GM12878 (cell line): ENCODE data around the gene FEV. TPM values are rescaled to one million over a fixed set of nuclear protein-coding genes. Genes with fewer than 3 reads are reported as not detected.
"Not testable (repeated sequence)": the region's sequence is repeated elsewhere in the genome, so short reads cannot be mapped to it uniquely, and the experiment has no call there.

ENCODE experiments used
- ATAC-seq: fragments of 200-7000 bp; cut with Tn5 transposase; 3 replicates; pipeline ENCODE4 v1.9.1; 2020; ENCODE audit warnings: mild to moderate bottlenecking, moderate library complexity
- BruUV-seq: library from RNA; stranded (reverse); fragments of 400-500 nt; replicated peaks from 2 replicates; lab custom pipeline; 2021; lab: Mats Ljungman, UMichigan
- CTCF ChIA-PET: fragments of 300-600 bp; sonication (Branson Sonifier 250); formaldehyde crosslinking; extraction: SDS; loops from one replicate; lab custom pipeline; 2021; ENCODE audit warnings: inconsistent platforms; lab: Yijun Ruan, JAX
- POLR2A ChIA-PET: fragments of 350-600 bp; formaldehyde crosslinking; extraction: SDS; loops from one replicate; lab custom pipeline; 2021; ENCODE audit warnings: inconsistent platforms; lab: Charles Lee
- RAD21 ChIA-PET: fragments of 300-600 bp; sonication (Branson Sonifier 250); formaldehyde crosslinking; loops from one replicate; lab custom pipeline; 2023; ENCODE audit warnings: antibody characterized with exemption; ENCODE audit not compliant: unreplicated experiment; lab: Charles Lee
- SMC1A ChIA-PET: fragments of 300-600 bp; sonication (Branson Sonifier 250); formaldehyde crosslinking; loops from one replicate; lab custom pipeline; 2023; ENCODE audit not compliant: unreplicated experiment, uncharacterized antibody; lab: Charles Lee
- DNase-seq: peaks from one replicate; pipeline ENCODE4 v3.0.0-alpha.2; 2011; ENCODE audit warnings: low read depth, low spot score
- FAIRE-seq: peaks from 3 replicates; lab custom pipeline; 2011; peaks lifted over from hg19 to GRCh38; lab: Jason Lieb, UNC
- H2AFZ ChIP-seq: 2 replicates; pipeline ENCODE4 v1.6.0; 2011; ENCODE audit warnings: low read depth, low read length, control low read depth; ENCODE audit not compliant: control insufficient read depth
- H3K27ac ChIP-seq: 2 replicates; pipeline ENCODE4 v1.5.1; 2011; ENCODE audit warnings: control low read depth; ENCODE audit not compliant: control insufficient read depth, insufficient read depth
- H3K27me3 ChIP-seq, 2 experiments: replicated peaks in 1 of 2; 2 replicates each; pipeline versions ENCODE4 v1.6.0 to v1.6.1; 2011; ENCODE audit warnings: low read length in 1 of 2; ENCODE audit not compliant: control insufficient read depth in 2 of 2, insufficient read depth in 2 of 2
- H3K36me3 ChIP-seq, 2 experiments: 2 replicates each; pipeline ENCODE4 v1.5.1; 2011; ENCODE audit warnings: low read length in 1 of 2; ENCODE audit not compliant: control insufficient read depth in 2 of 2, insufficient read depth in 2 of 2
- H3K4me1 ChIP-seq: 2 replicates; pipeline ENCODE4 v1.6.1; 2011; ENCODE audit warnings: mild to moderate bottlenecking, low read length, moderate library complexity, mixed read lengths; ENCODE audit not compliant: control insufficient read depth, insufficient read depth
- H3K4me2 ChIP-seq: 2 replicates; pipeline ENCODE4 v1.6.0; 2011; ENCODE audit warnings: control low read depth; ENCODE audit not compliant: control insufficient read depth, insufficient read depth
- H3K4me3 ChIP-seq: fragments of 200-600 bp; sonication (generic); 2 replicates; pipeline ENCODE4 v1.5.1; 2016
- H3K79me2 ChIP-seq: 2 replicates; pipeline ENCODE4 v1.6.0; 2011; ENCODE audit warnings: low read length; ENCODE audit not compliant: control insufficient read depth, insufficient read depth
- H3K9ac ChIP-seq: 2 replicates; pipeline ENCODE4 v1.8.0; 2011; ENCODE audit warnings: low read length, control low read depth, mixed read lengths; ENCODE audit not compliant: control insufficient read depth, insufficient read depth
- H3K9me3 ChIP-seq: replicated peaks from 3 replicates; pipeline ENCODE4 v1.5.1; 2011; ENCODE audit warnings: mild to moderate bottlenecking, low read length; ENCODE audit not compliant: control insufficient read depth, insufficient read depth
- H4K20me1 ChIP-seq: 2 replicates; pipeline ENCODE4 v1.6.0; 2011; ENCODE audit not compliant: control insufficient read depth, insufficient read depth
- WGBS: methylation state at CpG from one replicate; pipeline ENCODE4 v1.1.6; 2016; ENCODE audit warnings: low lambda C conversion rate; ENCODE audit not compliant: insufficient replicate concordance, insufficient coverage; ENCODE audit errors: missing lambda C conversion rate; 5-methylcytosine and 5-hydroxymethylcytosine counted together
- in situ Hi-C: fragments of 300-500 bp; cut with MboI; formaldehyde crosslinking; loops from 9 replicates; pipeline ENCODE4 v1.14.3; 2018; ENCODE audit warnings: mixed read lengths
- intact Hi-C: fragments of 100-400 bp; cut with micrococcal nuclease; formaldehyde crosslinking; loops from one replicate; pipeline ENCODE4 v1.14.2; 2022; ENCODE audit not compliant: unreplicated experiment
- microRNA counts: library from miRNA; unstranded; fragments of <30 nt; microRNA quantifications from one replicate; lab custom pipeline; 2016
- microRNA-seq: library from miRNA; unstranded; fragments of <30 nt; microRNA quantifications from one replicate; pipeline ENCODE4, GENCODE V29; 2018
- polyA plus RNA-seq, 11 experiments: library from polyadenylated mRNA; depleted of rRNA in 4 of 11; unstranded in 6 of 11; stranded (reverse) in 5 of 11; fragments of >200 nt; fragmentation: Nextera tagmentation in 4 of 11; fragmentation: Illumina TruSeq in 1 of 11; extraction: Ambion mirVana in 4 of 11; extraction: Trizol in 1 of 11; gene quantifications; 1 replicate in 1 of 11; 2 replicates in 10 of 11; pipeline versions ENCODE4 v1.2.1 to v1.2.3, GENCODE V29; 2011 to 2016; ENCODE audit warnings: inconsistent platforms in 2 of 11, missing spikeins in 2 of 11, low read depth in 1 of 11
- small RNA-seq: library from RNA; depleted of rRNA; stranded (forward); fragments of <200 nt; gene quantifications from one replicate; pipeline ENCODE3, GENCODE V24; 2014
- total RNA-seq, 4 experiments: library from RNA; depleted of rRNA in 3 of 4; stranded (reverse); fragments of >200 nt in 3 of 4; fragmentation: Illumina TruSeq in 1 of 4; extraction: Trizol in 1 of 4; gene quantifications; 2 replicates each; pipeline versions ENCODE4 v1.2.1 to v1.2.3, GENCODE V29; 2013 to 2021

FEV gene
- total and polyA plus RNA-seq, 10 of the 15 experiments (the other 5 are each of a cell fraction or from before 2014, with no cell fraction given): not detected

DNA sequence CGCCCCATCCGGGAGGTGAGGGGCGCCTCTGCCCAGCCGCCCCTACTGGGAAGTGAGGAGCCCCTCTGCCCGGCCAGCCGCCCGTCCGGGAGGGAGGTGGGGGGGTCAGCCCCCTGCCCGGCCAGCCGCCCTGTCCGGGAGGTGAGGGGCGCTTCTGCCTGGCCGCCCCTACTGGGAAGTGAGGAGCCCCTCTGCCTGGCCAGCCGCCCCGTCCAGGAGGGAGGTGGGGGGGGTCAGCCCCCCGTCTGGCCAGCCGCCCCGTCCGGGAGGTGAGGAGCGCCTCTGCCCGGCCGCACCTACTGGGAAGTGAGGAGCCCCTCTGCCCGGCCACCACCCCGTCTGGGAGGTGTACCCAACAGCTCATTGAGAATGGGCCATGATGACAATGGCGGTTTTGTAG, 53.2 kb downstream of the FEV start:
- H3K36me3 ChIP-seq, intact Hi-C loops, H2AFZ ChIP-seq, H3K4me2 ChIP-seq, POLR2A ChIA-PET, H3K9me3 ChIP-seq, BruUV-seq, FAIRE-seq, CTCF ChIA-PET, H3K27me3 ChIP-seq, H3K4me1 ChIP-seq, H3K9ac ChIP-seq, in situ Hi-C loops, DNase-seq, SMC1A ChIA-PET, RAD21 ChIA-PET, H3K79me2 ChIP-seq, H4K20me1 ChIP-seq, H3K4me3 ChIP-seq, H3K27ac ChIP-seq, ATAC-seq: not testable (repeated sequence)
- WGBS: 85% methylated on average over 10 of the region's 25 CpGs

MicroRNAs encoded within 50 kb of the gene (microRNA counts, 767-probe panel; counts per million panel counts)
- microRNA hsa-miR-375 (lab: Ali Mortazavi, UCI): 1,705 counts per million, percentile 66 among the panel's probes with 10 or more counts

Small RNAs within 50 kb of the gene (microRNA-seq; reads per million reads assigned to microRNA genes)
- gene MIR375: 134 reads per million, percentile 77 among the genes with 10 or more reads in this experiment

Small RNAs within 50 kb of the gene (small RNA-seq; reads per million reads assigned to genes)
- gene MIR375: 1.1 reads per million, percentile 36 among the genes with 10 or more reads in this experiment

Other genes starting within 250 kb of the FEV start
Only the 7 nearest of the 16 such genes appear.
- gene PRKAG3, start 153.4 kb downstream of the FEV start, total RNA-seq (2014; rRNA removed): 0.06 TPM in 1 of 2 replicates, not detected in the other
- gene PRKAG3, start 153.4 kb downstream of the FEV start, total RNA-seq (2014; rRNA removed; fragmentation: Illumina TruSeq; extraction: Trizol): not detected in 2 replicates
- not detected in 2 replicates for gene PRKAG3, start 153.4 kb downstream of the FEV start, total RNA-seq (2021)
- 0.04 TPM in 1 of 2 replicates, not detected in the other for gene PRKAG3, start 153.4 kb downstream of the FEV start, polyA plus RNA-seq (2011; rRNA removed)
- gene PRKAG3, start 153.4 kb downstream of the FEV start, polyA plus RNA-seq (2014; fragmentation: Illumina TruSeq; extraction: Trizol): 0.10 TPM in 1 of 2 replicates, not detected in the other
- not detected for gene PRKAG3, start 153.4 kb downstream of the FEV start, polyA plus RNA-seq (2014; fragmentation: Nextera tagmentation; extraction: Ambion mirVana)
- 0.12 TPM in 1 of 2 replicates, not detected in the other for gene PRKAG3, start 153.4 kb downstream of the FEV start, polyA plus RNA-seq (2014; rRNA removed)
- gene PRKAG3, start 153.4 kb downstream of the FEV start, polyA plus RNA-seq (2016; fragmentation: Nextera tagmentation; extraction: Ambion mirVana): not detected
- 0.11 TPM in 1 of 2 replicates, not detected in the other for gene WNT6, start 125.4 kb downstream of the FEV start, total RNA-seq (2014; rRNA removed)
- not detected in 2 replicates for gene WNT6, start 125.4 kb downstream of the FEV start, total RNA-seq (2014; rRNA removed; fragmentation: Illumina TruSeq; extraction: Trizol)
- gene WNT6, start 125.4 kb downstream of the FEV start, total RNA-seq (2021): 0.44 TPM in 1 of 2 replicates, not detected in the other
- 0.06 and 0.15 TPM in 2 replicates for gene WNT6, start 125.4 kb downstream of the FEV start, polyA plus RNA-seq (2011; rRNA removed)
- gene WNT6, start 125.4 kb downstream of the FEV start, polyA plus RNA-seq (2014; fragmentation: Illumina TruSeq; extraction: Trizol): not detected in 2 replicates
- not detected for gene WNT6, start 125.4 kb downstream of the FEV start, polyA plus RNA-seq (2014; fragmentation: Nextera tagmentation; extraction: Ambion mirVana)
- gene WNT6, start 125.4 kb downstream of the FEV start, polyA plus RNA-seq (2014; rRNA removed): 0.22 TPM in 1 of 2 replicates, not detected in the other
- gene WNT6, start 125.4 kb downstream of the FEV start, polyA plus RNA-seq (2016; fragmentation: Nextera tagmentation; extraction: Ambion mirVana): under 1 TPM in 1 of 2 experiments, not detected in 1; 0.29 TPM
- 17.7 and 18.9 TPM in 2 replicates for gene WNT10A, start 104.3 kb downstream of the FEV start, total RNA-seq (2014; rRNA removed)
- 5.7 and 6.6 TPM in 2 replicates for gene WNT10A, start 104.3 kb downstream of the FEV start, total RNA-seq (2014; rRNA removed; fragmentation: Illumina TruSeq; extraction: Trizol)
- gene WNT10A, start 104.3 kb downstream of the FEV start, total RNA-seq (2021): 20.6 and 20.7 TPM in 2 replicates
- gene WNT10A, start 104.3 kb downstream of the FEV start, polyA plus RNA-seq (2011; rRNA removed): 27.8 and 45.0 TPM in 2 replicates
- 3.6 and 4.4 TPM in 2 replicates for gene WNT10A, start 104.3 kb downstream of the FEV start, polyA plus RNA-seq (2014; fragmentation: Illumina TruSeq; extraction: Trizol)
- under 1 TPM; 0.61 to 0.93 TPM for gene WNT10A, start 104.3 kb downstream of the FEV start, polyA plus RNA-seq (2014; fragmentation: Nextera tagmentation; extraction: Ambion mirVana)
- 22.1 and 25.4 TPM in 2 replicates for gene WNT10A, start 104.3 kb downstream of the FEV start, polyA plus RNA-seq (2014; rRNA removed)
- gene WNT10A, start 104.3 kb downstream of the FEV start, polyA plus RNA-seq (2016; fragmentation: Nextera tagmentation; extraction: Ambion mirVana): 1 to 10 TPM; 5.3 to 7.2 TPM
- gene CDK5R2, start 25.5 kb downstream of the FEV start, total RNA-seq (2014; rRNA removed): not detected in 2 replicates
- gene CDK5R2, start 25.5 kb downstream of the FEV start, total RNA-seq (2014; rRNA removed; fragmentation: Illumina TruSeq; extraction: Trizol): not detected in 2 replicates
- gene CDK5R2, start 25.5 kb downstream of the FEV start, total RNA-seq (2021): not detected in 2 replicates
- not detected in 2 replicates for gene CDK5R2, start 25.5 kb downstream of the FEV start, polyA plus RNA-seq (2011; rRNA removed)
- gene CDK5R2, start 25.5 kb downstream of the FEV start, polyA plus RNA-seq (2014; fragmentation: Illumina TruSeq; extraction: Trizol): not detected in 2 replicates
- not detected for gene CDK5R2, start 25.5 kb downstream of the FEV start, polyA plus RNA-seq (2014; fragmentation: Nextera tagmentation; extraction: Ambion mirVana)
- gene CDK5R2, start 25.5 kb downstream of the FEV start, polyA plus RNA-seq (2014; rRNA removed): not detected in 2 replicates
- gene CDK5R2, start 25.5 kb downstream of the FEV start, polyA plus RNA-seq (2016; fragmentation: Nextera tagmentation; extraction: Ambion mirVana): not detected
- not detected in 2 replicates for gene CRYBA2, start 8.2 kb upstream of the FEV start, total RNA-seq (2014; rRNA removed)
- not detected in 2 replicates for gene CRYBA2, start 8.2 kb upstream of the FEV start, total RNA-seq (2014; rRNA removed; fragmentation: Illumina TruSeq; extraction: Trizol)
- not detected in 2 replicates for gene CRYBA2, start 8.2 kb upstream of the FEV start, total RNA-seq (2021)
- gene CRYBA2, start 8.2 kb upstream of the FEV start, polyA plus RNA-seq (2011; rRNA removed): not detected in 2 replicates
- gene CRYBA2, start 8.2 kb upstream of the FEV start, polyA plus RNA-seq (2014; fragmentation: Illumina TruSeq; extraction: Trizol): not detected in 2 replicates
- gene CRYBA2, start 8.2 kb upstream of the FEV start, polyA plus RNA-seq (2014; fragmentation: Nextera tagmentation; extraction: Ambion mirVana): not detected
- gene CRYBA2, start 8.2 kb upstream of the FEV start, polyA plus RNA-seq (2014; rRNA removed): not detected in 2 replicates
- not detected for gene CRYBA2, start 8.2 kb upstream of the FEV start, polyA plus RNA-seq (2016; fragmentation: Nextera tagmentation; extraction: Ambion mirVana)
- gene CFAP65, start 56.3 kb upstream of the FEV start, total RNA-seq (2014; rRNA removed): not detected in 2 replicates
- gene CFAP65, start 56.3 kb upstream of the FEV start, total RNA-seq (2014; rRNA removed; fragmentation: Illumina TruSeq; extraction: Trizol): not detected in 2 replicates
- gene CFAP65, start 56.3 kb upstream of the FEV start, total RNA-seq (2021): not detected in 2 replicates
- gene CFAP65, start 56.3 kb upstream of the FEV start, polyA plus RNA-seq (2011; rRNA removed): not detected in 2 replicates
- gene CFAP65, start 56.3 kb upstream of the FEV start, polyA plus RNA-seq (2014; fragmentation: Illumina TruSeq; extraction: Trizol): not detected in 2 replicates
- gene CFAP65, start 56.3 kb upstream of the FEV start, polyA plus RNA-seq (2014; fragmentation: Nextera tagmentation; extraction: Ambion mirVana): not detected
- not detected in 2 replicates for gene CFAP65, start 56.3 kb upstream of the FEV start, polyA plus RNA-seq (2014; rRNA removed)
- gene CFAP65, start 56.3 kb upstream of the FEV start, polyA plus RNA-seq (2016; fragmentation: Nextera tagmentation; extraction: Ambion mirVana): not detected
- gene IHH, start 75.7 kb upstream of the FEV start, total RNA-seq (2014; rRNA removed): not detected in 2 replicates
- gene IHH, start 75.7 kb upstream of the FEV start, total RNA-seq (2014; rRNA removed; fragmentation: Illumina TruSeq; extraction: Trizol): not detected in 2 replicates
- gene IHH, start 75.7 kb upstream of the FEV start, total RNA-seq (2021): not detected in 2 replicates
- gene IHH, start 75.7 kb upstream of the FEV start, polyA plus RNA-seq (2011; rRNA removed): not detected in 2 replicates
- gene IHH, start 75.7 kb upstream of the FEV start, polyA plus RNA-seq (2014; fragmentation: Illumina TruSeq; extraction: Trizol): not detected in 2 replicates
- not detected for gene IHH, start 75.7 kb upstream of the FEV start, polyA plus RNA-seq (2014; fragmentation: Nextera tagmentation; extraction: Ambion mirVana)
- 0.04 TPM in 1 of 2 replicates, not detected in the other for gene IHH, start 75.7 kb upstream of the FEV start, polyA plus RNA-seq (2014; rRNA removed)
- gene IHH, start 75.7 kb upstream of the FEV start, polyA plus RNA-seq (2016; fragmentation: Nextera tagmentation; extraction: Ambion mirVana): not detected